Dedifferentiated amniotic fluid mesenchymal stem cell (primary cell): ENCODE data around the gene ATF7IP2.
"Not testable (repeated sequence)": the region's sequence is repeated elsewhere in the genome, so short reads cannot be mapped to it uniquely, and the experiment has no call there.

Experiments
- DNase-seq: peaks from one replicate; pipeline ENCODE4 v3.0.0-alpha.2; 2016; ENCODE audit errors: extremely low spot score

ATF7IP2 gene, protein sequence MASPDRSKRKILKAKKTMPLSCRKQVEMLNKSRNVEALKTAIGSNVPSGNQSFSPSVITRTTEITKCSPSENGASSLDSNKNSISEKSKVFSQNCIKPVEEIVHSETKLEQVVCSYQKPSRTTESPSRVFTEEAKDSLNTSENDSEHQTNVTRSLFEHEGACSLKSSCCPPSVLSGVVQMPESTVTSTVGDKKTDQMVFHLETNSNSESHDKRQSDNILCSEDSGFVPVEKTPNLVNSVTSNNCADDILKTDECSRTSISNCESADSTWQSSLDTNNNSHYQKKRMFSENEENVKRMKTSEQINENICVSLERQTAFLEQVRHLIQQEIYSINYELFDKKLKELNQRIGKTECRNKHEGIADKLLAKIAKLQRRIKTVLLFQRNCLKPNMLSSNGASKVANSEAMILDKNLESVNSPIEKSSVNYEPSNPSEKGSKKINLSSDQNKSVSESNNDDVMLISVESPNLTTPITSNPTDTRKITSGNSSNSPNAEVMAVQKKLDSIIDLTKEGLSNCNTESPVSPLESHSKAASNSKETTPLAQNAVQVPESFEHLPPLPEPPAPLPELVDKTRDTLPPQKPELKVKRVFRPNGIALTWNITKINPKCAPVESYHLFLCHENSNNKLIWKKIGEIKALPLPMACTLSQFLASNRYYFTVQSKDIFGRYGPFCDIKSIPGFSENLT

DNA sequence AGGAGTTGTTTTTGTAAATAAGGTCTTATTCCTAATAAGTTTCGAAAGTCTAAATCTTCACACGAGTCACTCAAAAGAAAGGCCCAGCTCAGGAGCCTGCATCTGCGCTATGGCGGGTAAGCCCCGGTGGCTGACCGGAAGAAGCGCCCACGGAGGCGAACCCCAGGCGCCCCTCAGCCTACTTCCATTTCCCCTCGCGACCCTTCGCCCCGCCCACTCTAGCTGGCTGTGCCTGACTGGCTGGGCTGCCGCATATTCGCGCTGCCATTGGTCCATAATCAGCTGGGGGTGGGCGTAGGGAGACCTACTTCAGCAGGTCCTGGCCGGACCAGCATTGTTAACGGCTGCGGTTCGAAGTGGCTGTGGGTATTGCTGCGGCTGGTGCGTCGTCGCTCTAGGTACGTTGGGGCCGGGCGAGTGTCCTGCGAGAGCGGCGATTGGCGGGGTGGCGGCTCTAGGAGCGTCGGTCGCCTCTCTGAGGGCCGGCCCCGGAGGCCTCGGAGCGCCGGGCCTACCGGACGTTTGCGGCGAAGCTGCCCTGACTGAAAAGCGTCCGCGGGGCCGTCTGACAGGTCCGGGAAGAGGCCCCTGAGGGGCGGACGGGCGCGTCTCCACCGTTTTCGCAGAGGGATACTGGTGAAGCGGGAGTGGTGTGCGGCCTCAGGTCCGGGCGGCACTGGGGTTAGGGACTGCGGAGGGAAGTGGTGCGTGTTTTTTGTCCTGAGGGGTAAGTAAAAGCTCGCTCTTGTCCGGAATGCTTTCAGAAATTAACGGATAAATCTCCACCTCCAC lies at the start of gene ATF7IP2:
ATF7IP2 (plus strand) TSS at position 337 of the 792 bp plus-strand sequence. CDS start 44,560 bp downstream, outside the sequence.
- peak; percentile 85 for DNase-seq

DNA sequence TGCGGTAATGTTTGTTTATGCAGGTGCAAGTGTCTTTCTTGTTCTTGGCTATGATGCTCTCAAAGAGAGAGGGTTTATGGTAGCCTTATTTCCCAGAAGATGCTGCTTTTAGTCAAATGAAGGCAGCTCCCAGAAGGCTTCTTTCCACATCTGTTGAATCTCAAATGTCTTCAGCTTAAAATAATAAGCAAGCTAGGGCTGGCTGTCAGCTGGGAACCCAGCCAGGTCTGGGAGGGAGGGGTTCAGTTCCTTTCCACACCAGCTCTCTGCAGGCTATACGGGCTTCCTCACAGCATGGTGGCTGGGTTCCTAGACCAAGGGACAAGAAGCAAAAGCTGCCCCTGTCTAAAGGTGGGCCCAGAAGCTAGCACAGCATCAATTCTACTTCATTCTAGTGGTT lies 47.4 kb upstream of the ATF7IP2 start:
- no peak for DNase-seq

DNA sequence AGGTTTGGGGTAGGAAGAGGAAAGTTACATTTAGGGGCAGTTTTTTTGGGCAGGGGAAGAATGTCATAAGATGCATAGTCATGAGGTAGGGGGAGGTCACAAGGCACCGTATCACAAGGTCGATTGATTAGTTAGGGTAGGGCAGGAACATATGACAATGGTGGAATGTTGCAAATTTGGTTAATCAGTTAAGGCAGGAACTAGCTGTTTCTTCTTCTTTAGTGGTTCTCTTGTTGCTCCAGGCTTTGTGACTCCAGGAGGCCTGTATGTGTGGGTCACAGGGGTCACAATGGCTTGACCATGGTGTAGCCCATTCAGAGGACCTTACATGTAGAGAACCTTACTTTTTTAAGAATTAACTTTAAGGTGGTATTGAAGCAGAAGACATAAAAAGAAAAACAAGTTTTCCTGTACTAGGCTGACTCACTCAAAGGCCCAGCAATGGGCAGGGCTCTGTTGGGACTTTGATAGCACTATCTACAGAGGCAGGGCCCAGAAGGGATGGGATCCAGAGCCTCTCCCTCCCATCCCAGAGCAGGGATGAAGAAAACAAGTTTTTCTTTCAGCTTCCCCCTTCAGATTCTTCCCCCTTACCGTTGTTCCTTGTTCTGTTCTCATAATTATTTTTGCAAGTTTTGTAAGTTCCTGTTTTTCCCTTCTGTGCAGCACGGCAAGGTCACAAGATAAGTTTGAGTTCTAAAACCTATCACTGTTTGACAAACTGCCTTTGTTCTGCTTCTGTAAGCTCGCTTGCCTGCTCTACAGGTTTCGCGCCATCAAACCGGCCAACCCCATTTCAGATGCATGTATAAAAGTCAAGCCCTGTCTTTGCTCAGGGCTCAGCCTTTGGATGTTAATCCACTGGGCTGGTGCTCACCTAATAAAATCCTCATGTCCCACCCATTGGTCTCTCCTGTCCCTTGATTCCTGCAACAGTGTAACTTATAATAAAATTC lies 45.8 kb upstream of the ATF7IP2 start:
- DNase-seq, result no peak

DNA sequence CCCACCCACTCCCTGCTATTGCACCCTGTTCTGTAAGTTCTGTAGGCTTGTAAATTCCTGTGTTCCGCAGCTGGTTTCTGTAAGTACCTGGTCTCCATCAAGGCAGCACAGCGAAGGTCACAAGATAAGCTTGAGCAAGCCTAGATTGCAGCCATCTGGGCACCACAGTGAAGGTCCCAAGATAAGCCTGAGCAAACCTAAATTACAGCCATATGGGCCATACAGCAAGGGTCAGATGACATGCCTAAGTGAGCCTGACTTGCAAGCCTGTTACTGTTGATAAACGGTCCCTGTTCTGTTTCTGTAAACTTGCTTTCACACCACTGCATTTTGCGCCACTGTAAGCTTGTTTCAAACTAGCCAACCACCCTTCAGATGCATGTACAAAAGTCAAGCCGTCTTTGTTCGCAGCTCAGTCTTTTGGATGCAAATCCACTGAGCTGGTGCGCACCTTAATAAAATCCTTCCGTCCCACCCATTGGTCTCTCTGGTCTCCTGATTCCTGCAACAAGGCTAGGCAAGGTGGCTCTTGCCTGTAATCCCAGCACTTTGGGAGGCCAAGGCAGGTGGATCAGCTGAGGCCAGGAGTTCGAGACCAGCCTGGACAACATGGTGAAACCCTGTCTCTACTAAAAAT lies 42.6 kb upstream of the ATF7IP2 start:
- no peak for DNase-seq

DNA sequence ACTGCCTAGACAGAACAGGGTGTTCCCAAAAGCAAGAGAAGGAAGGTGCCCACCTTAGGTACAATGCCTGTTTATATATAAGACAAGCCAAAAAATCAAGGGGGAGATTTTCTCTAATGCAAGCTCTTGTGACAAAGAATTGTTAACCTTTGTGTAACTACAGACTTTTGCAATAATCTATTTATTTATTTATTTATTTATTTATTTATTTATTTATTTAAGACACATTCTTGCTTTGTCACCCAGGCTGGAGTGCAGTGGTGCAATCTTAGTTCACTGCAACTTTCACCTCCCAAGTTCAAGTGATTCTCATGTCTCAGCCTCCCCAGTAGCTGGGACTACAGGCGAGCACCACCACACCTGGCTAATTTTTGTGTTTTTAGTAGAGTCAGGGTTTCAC lies 41.2 kb upstream of the ATF7IP2 start:
- DNase-seq, result not testable (repeated sequence)

DNA sequence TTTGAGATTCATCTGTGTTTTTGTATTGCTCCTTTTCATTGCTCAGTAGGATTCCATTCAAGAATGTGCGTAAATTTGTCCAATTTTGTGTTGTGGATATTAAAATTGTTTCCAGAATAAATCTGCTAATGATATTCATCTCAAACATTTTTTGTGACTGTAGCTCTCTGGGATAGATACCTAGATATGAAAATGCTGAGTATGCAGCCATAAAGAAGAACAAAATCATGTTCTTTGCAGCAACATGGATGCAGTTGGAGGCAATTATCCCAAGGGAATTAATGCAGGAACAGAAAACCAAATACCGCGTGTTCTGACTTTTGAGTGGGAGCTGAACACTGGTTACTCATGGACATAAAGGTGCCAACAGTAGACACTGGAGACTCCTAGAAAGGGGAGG lies 40.2 kb upstream of the ATF7IP2 start:
- DNase-seq, result no peak

DNA sequence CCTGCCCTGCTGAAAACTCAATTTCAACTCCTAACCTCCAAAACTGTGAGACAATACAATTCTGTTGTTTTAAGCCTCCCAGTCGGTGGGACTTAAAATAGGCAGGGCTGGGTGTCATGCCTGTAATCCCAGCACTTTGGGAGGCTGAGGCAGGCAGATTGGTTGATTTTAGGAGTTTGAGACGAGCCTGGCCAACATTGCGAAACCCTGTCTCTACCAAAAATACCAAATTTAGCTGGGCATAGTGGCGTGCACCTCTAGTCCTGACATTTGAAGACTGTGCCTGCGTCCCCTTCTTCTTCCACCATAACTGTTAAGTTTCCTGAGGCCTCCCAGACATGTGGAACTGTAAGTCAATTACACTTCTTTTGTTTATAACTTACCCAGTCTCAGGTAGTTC lies 36.0 kb upstream of the ATF7IP2 start:
- no peak for DNase-seq

DNA sequence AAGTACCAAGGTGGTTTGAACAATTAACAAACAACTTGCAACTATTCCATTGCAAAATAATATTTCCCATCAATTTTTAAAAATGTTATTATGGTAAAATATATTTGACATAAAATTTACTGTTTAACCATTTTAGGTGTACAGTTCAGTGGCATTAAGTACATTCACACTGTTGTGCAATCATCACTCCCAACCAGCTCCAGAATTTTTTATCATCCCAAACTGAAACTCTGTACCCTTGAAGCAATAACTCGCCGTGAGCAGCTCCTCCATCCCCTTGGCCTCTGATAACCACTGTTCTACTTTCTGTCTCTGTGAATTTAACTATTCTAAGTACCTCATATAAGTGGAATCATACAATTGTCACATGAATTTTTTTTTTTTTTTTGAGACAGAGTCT lies 33.6 kb upstream of the ATF7IP2 start:
- no peak for DNase-seq

DNA sequence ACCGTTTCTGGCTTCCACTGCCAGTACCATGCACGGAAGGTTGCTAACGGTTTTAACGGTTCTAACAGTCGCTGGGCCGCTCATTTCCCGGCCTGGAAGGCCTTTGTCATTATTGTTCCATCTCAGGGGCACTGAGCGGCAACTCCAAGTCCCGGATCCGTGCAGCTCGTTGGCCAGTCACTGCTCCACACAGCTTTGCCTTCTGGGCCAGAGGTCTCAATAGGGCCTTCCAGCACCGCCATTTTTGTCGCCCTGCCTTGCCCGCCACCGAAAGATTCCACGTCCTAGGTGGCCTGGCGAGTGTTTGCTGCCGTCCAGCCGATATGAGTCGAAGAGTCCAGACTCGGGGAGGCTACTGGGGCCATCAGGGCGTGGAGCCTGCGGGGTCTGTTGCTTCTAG lies 30.3 kb upstream of the ATF7IP2 start:
- DNase-seq, result no peak

DNA sequence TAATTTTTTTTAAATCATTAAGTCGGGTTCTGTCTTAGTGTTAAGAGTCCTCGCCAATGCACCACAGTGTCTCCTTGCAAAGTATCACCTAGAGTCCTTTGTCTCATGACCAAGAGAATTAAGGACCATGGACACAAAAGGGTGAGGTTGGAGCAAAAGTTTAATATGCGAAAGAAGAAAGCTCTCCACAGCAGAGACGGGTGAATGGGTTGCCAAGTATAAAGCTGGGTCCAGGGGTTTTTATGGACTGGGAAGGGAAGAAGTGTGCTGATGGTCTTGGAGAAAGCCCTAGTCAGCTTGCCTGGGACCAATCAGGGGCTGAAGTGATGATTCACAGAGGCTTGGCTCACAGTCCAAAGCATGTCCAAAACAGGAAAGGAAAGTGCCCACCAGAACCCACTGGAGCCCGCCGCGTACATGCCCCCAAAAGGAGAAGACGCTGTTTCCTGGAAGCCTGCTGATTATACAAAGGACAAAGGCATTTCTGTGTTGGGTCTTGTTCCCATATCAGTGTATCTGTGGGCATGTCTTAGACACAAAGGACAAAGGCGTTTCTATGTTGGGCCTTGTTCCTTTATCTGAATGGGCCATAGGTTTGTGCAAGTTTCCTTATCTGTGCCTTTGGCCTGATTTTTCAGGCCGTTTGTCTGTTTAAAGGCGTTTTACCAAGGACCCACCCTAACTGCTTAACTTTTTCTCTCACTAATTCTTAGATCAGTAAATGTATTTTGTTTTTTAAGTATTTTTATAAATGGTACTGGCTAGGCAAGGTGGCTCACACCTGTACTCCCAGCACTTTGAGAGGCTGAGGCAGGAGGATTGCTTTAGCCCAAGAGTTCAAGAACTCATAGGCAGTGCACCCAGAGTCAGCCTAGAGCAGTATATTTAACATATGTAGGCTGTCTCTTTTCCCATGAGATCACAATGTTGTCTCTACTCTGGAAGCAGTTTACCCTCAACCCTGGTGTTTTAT lies 28.7 kb upstream of the ATF7IP2 start:
- DNase-seq, result no peak

DNA sequence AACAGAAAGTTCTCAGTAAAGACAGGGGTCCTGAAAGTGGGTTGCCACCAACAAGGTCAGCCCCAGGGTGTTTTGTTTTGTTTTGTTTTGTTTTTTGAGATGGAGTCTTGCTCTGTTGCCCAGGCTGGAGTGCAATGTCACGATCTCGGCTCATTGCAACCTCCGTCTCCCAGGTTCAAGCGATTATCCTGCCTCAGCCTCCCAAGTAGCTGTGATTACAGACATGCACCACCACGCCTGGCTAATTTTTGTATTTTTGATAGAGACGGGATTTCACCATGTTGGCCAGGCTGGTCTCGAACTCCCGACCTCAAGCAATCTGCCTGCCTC lies 24.1 kb upstream of the ATF7IP2 start:
- not testable (repeated sequence) for DNase-seq

DNA sequence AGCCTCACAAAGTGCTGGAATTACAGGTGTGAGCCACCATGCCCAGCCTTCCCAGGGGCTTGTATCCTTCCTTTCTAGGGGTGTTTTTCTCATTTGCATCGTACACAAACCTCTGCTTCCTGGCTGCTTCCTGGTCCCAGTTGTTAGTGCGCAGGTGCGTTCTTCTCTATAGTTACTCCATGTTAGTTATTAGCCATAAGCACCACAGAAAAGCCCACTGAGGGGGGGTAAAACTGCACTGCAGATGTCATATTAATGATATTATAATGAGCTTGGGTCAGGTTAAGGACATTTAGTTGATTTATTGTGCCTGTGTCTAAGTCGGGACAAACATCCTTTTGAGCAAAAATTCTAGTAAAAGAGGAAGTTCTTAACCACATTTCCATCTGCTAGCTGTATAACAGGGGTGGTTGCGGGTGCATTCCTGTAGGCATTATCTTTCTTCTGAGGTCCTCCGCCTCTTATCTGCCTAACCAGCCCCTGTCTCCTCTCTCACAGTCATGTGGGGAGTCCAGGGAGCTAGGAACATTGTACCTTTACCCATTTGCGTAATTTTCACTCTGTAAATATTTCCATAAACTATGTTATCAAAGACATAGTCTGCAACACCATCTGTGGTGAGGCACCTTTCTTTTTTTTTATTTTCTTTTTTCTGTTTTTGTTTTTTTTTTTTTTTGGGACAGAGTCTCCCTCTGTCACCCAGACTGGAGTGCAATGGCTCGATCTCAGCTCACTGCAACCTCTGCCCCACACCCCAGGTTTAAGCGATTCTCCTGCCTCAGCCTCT lies 23.6 kb upstream of the ATF7IP2 start:
- DNase-seq, result no peak

DNA sequence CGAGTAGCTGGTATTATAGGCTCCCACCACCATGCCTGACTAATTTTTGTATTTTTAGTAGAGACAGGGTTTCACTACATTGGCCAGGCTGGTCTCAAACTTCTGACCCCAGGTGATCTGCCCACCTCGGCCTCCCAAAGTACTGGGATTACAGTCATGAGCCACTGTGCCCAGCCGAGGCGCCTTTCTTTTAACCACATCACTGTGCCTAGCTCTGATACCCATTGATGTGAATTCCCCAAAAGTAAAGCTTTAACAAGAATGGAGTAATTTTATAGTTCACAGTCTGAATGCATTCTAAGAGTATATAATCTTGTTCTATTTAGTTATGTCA lies 23.0 kb upstream of the ATF7IP2 start:
- not testable (repeated sequence) for DNase-seq

DNA sequence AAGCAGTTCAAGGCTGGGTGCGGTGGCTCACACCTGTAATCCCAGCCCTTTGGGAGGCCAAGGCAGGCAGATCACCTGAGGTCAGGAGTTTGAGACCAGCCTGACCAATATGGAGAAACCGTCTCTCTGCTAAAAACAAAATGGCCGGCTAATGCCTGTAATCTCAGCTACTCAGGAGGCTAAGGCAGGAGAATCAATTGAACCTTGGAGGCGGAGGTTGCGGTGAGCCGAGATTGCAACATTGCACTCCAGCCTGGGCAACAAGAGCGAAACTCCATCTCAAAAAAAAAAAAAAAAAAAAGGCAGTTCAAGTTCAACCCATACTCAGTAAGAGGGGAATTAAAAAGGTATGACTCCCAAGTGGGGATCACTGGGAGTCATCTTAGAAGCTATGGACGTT lies 19.2 kb upstream of the ATF7IP2 start:
- not testable (repeated sequence) for DNase-seq

DNA sequence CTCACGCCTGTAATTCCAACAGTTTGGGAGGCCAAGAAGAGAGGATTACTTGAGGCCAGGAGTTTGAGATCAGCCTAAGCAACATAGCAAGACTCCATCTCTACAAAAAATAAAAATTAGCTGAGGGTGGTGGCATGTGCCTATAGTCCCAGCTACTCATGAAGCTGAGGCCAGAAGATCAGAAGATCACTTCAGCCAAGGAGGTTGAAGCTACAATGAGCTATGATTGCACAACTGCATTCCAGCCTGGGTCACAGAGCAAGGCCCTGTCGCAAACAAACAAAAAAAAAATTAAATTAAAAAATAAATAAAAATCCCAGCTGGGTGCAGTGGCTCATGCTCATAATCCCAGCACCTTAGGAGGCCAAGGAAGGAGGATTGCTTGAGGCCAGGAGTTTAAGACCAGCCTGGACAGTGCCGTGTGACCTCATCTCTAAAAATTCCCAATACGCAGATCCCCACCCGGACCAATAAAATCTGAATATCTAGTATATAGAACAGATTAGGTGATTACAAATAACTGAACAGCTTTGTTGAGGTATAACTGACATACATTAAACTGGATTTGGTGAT lies 18.2 kb upstream of the ATF7IP2 start:
- DNase-seq, result no peak

DNA sequence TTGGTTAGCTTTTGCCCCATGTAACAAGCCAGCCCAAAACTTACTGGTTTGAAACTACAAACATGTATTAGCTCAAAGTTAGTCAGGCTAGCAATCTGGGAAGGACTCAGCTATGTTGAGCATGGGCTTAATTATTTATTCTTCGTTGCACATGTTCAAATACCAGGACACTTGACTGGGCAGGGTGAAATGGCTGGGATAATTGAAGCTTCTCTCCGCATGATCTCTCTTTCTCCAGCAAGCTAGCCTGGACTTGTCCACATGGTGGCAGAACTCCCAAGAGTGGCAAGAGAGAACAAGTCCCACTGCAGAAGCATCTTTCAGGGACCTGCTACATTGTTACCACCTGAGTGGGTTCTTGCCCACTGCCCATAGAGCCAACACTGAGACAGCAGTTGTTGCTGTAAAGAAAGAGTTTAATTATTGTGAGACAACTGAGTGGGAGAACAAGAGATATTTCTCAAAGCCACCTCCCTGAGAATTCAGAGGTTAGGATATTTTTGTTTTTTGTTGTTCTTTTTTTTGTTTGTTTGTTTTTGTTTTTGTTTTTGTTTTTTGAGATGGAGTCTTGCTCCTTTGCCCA lies 16.8 kb upstream of the ATF7IP2 start:
- DNase-seq, result no peak

DNA sequence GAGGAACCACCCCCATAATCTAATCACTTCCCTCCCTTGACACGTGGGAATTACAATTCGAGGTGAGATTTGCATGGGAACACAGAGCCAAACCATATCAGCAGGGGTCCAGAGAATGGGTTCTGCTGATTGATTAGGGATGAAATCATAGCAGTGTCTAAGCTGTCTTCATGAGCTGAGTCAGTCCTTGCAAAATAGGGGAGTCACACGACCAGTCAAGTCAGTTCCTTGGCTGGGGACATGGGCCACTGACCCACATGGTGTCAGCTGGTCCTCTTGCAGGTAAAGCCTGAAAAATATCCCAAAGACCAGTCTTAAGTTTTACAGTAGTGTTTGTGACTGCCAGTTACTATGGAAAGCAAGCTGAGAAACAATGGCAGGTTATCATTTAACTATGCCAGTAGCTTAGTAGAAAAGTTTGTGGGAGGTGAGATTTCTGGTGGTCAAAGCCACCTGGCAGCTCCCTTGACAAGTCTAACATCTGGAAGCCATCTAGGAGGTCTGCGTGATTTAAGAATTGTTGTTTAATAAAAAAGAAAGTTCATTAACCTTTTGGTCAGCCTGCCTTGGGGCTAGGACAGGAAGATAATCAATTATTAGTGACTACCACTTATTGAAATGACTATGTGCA lies 15.7 kb upstream of the ATF7IP2 start:
- DNase-seq, result no peak

DNA sequence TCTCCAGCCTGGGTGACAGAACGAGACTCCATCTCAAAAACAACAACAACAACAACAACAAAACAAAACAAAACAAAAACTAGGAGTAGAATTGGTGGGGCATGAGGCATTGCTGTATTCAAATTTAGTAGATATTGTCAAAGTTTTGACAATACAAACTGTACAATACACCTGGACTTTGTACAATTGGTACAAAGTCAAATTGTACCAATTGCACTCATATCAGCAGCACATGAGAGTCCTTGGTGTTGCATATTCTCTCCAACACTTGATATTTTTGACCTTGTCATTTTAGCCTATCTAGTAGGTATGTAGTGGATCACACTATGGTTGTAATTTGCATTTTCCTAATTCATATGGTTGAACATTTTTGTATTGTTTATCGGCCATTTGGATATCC lies 14.3 kb upstream of the ATF7IP2 start:
- DNase-seq, result no peak
